Caco-2 (cell line): ENCODE results near the gene ATP6V1G3. TPM values are rescaled to one million over a fixed set of nuclear protein-coding genes. Genes with fewer than 3 reads are reported as not detected.

Source experiments
- BruUV-seq: library from RNA; stranded (reverse); fragments of 400-500 nt; replicated peaks from 2 replicates; lab custom pipeline; 2021; lab: Mats Ljungman, UMichigan
- CTCF ChIA-PET: fragments of 300-600 bp; sonication (Branson Sonifier 250); formaldehyde crosslinking; loops from one replicate; lab custom pipeline; 2022; ENCODE audit warnings: antibody characterized with exemption; lab: Charles Lee
- POLR2A ChIA-PET: fragments of 300-600 bp; sonication (Branson Sonifier 250); formaldehyde crosslinking; loops from one replicate; lab custom pipeline; 2022; ENCODE audit warnings: antibody characterized with exemption; lab: Charles Lee
- DNase-seq, 2 experiments: peaks; one replicate each; pipeline versions ENCODE4 v3.0.0 to v3.0.0-alpha.2; 2020 to 2022
- H3K27me3 ChIP-seq: replicated peaks from 2 replicates; pipeline ENCODE4 v1.6.0; 2011; ENCODE audit warnings: low read length; ENCODE audit not compliant: control insufficient read depth, insufficient read depth
- H3K36me3 ChIP-seq: 2 replicates; pipeline ENCODE4 v1.5.1; 2011; ENCODE audit warnings: low read length; ENCODE audit not compliant: control insufficient read depth, insufficient read depth
- H3K4me1 ChIP-seq: fragments of 250-450 bp; sonication (Bioruptor Pico); 2 replicates; pipeline ENCODE4 v1.5.1; 2020; ENCODE audit warnings: mild to moderate bottlenecking
- H3K4me3 ChIP-seq: 2 replicates; pipeline ENCODE4 v1.5.1; 2011; ENCODE audit warnings: low read depth, mild to moderate bottlenecking, control low read depth, low read length
- H3K9me3 ChIP-seq: fragments of 250-450 bp; sonication (Bioruptor Pico); 2 replicates; pipeline ENCODE4 v1.5.1; 2020; ENCODE audit warnings: mild to moderate bottlenecking, moderate library complexity
- H3K27ac Mint-ChIP-seq: one replicate; pipeline ENCODE4 v1.8.0; 2022; ENCODE audit warnings: mixed read lengths; ENCODE audit not compliant: unreplicated experiment
- H3K27me3 Mint-ChIP-seq: one replicate; pipeline ENCODE4 v1.8.0; 2022; ENCODE audit warnings: mixed read lengths; ENCODE audit not compliant: insufficient read depth, unreplicated experiment
- H3K36me3 Mint-ChIP-seq: one replicate; pipeline ENCODE4 v1.8.0; 2022; ENCODE audit warnings: mild to moderate bottlenecking, mixed read lengths; ENCODE audit not compliant: insufficient read depth, unreplicated experiment
- H3K4me1 Mint-ChIP-seq: one replicate; pipeline ENCODE4 v1.8.0; 2022; ENCODE audit warnings: low read depth, mixed read lengths; ENCODE audit not compliant: unreplicated experiment
- H3K4me3 Mint-ChIP-seq: one replicate; pipeline ENCODE4 v1.8.0; 2022; ENCODE audit warnings: mild to moderate bottlenecking, moderate library complexity, mixed read lengths; ENCODE audit not compliant: unreplicated experiment
- H3K9me3 Mint-ChIP-seq: one replicate; pipeline ENCODE4 v1.8.0; 2022; ENCODE audit warnings: mixed read lengths; ENCODE audit not compliant: unreplicated experiment
- CTCF ChIP-seq, 2 experiments: fragments of 200-600 bp in 1 of 2; IDR thresholded peaks; 1 replicate in 1 of 2; 2 replicates in 1 of 2; pipeline versions ENCODE4 v1.5.1 to v1.8.0; 2011 to 2022; ENCODE audit warnings: antibody characterized with exemption in 1 of 2, control low read depth in 1 of 2, inconsistent platforms in 1 of 2, low read depth in 1 of 2, low read length in 1 of 2, mild to moderate bottlenecking in 1 of 2, moderate library complexity in 1 of 2; ENCODE audit not compliant: insufficient read depth in 1 of 2, severe bottlenecking in 1 of 2, unreplicated experiment in 1 of 2
- intact Hi-C: fragments of 100-400 bp; cut with micrococcal nuclease; formaldehyde crosslinking; loops from one replicate; pipeline ENCODE4 v1.10.0; 2022; ENCODE audit not compliant: unreplicated experiment
- total RNA-seq: library from RNA; stranded (reverse); gene quantifications from 2 replicates; pipeline ENCODE4 v1.2.3, GENCODE V29; 2022

Gene ATP6V1G3
- total RNA-seq, 1 experiment from 2014 or later = 4.7 TPM

- H3K27me3 Mint-ChIP-seq = no peaks in the 10 kb centered on the region
- H3K4me3 ChIP-seq = no peak overlapping the region
- ChIA-PET POLR2A (no interaction called here), CTCF (interaction anchor here (0.7 kb wide), 1 partner anchor 110 kb away, joined by 4 read pairs; no protein-coding TSS in a partner anchor)
- H3K36me3 Mint-ChIP-seq = no peaks in the 10 kb centered on the region
- H3K4me1 ChIP-seq = 0 out of 2 replicates have a peak, but pooled peaks cover 7% of the 10 kb centered on the region
- intact Hi-C loops = no loop called here
- no peak for TF ChIP-seq CTCF (IDR thresholded peaks at IDR 0.05; ENCODE audit: insufficient read depth in 1 of 2, low read depth in 1 of 2, low read length in 1 of 2, severe bottlenecking in 1 of 2, unreplicated experiment in 1 of 2)
- no peaks in the 10 kb centered on the region for H3K4me1 Mint-ChIP-seq
- peaks cover 9% of the 10 kb centered on the region for H3K9me3 Mint-ChIP-seq
- H3K27me3 ChIP-seq = no peaks in the 10 kb centered on the region
- H3K9me3 ChIP-seq = no peaks in the 10 kb centered on the region
- BruUV-seq = no TSS peak
- no peak overlapping the region for H3K27ac Mint-ChIP-seq
- no peak overlapping the region for H3K4me3 Mint-ChIP-seq
- DNase-seq = no peak
- H3K36me3 ChIP-seq = no peaks in the 10 kb centered on the region
Observed at GRCh38 chr1:198545156-198545555, 4.7 kb upstream of the ATP6V1G3 start.

- Mint-ChIP-seq H3K36me3 (no peaks in the 10 kb centered on the region), H3K4me3 (no peak overlapping the region), H3K27ac (no peak overlapping the region), H3K27me3 (no peaks in the 10 kb centered on the region), H3K4me1 (no peaks in the 10 kb centered on the region), H3K9me3 (peaks cover 9% of the 10 kb centered on the region)
- ChIA-PET CTCF (no interaction called here), POLR2A (no interaction called here)
- TF ChIP-seq CTCF (IDR thresholded peaks at IDR 0.05; ENCODE audit: insufficient read depth in 1 of 2, low read depth in 1 of 2, low read length in 1 of 2, severe bottlenecking in 1 of 2, unreplicated experiment in 1 of 2) = no peak
- Histone ChIP-seq H3K4me3 (no peak overlapping the region), H3K4me1 (0 out of 2 replicates have a peak, but pooled peaks cover 8% of the 10 kb centered on the region), H3K27me3 (no peaks in the 10 kb centered on the region), H3K9me3 (no peaks in the 10 kb centered on the region), H3K36me3 (no peaks in the 10 kb centered on the region)
- intact Hi-C loops = no loop called here
- no peak for DNase-seq
- BruUV-seq = no TSS peak
Observed at GRCh38 chr1:198544265-198544664, 3.8 kb upstream of the ATP6V1G3 start.

- Mint-ChIP-seq H3K27me3 (no peaks in the 10 kb centered on the region), H3K4me3 (no peak overlapping the region), H3K4me1 (no peaks in the 10 kb centered on the region), H3K9me3 (peaks cover 9% of the 10 kb centered on the region), H3K36me3 (no peaks in the 10 kb centered on the region), H3K27ac (no peak overlapping the region)
- Histone ChIP-seq H3K4me3 (no peak overlapping the region), H3K9me3 (no peaks in the 10 kb centered on the region), H3K4me1 (0 out of 2 replicates have a peak, but pooled peaks cover 8% of the 10 kb centered on the region), H3K36me3 (no peaks in the 10 kb centered on the region), H3K27me3 (no peaks in the 10 kb centered on the region)
- POLR2A ChIA-PET = no interaction called here
- TF ChIP-seq CTCF (IDR thresholded peaks at IDR 0.05; ENCODE audit: insufficient read depth in 1 of 2, low read depth in 1 of 2, low read length in 1 of 2, severe bottlenecking in 1 of 2, unreplicated experiment in 1 of 2) = no peak
- DNase-seq = no peak
- CTCF ChIA-PET = no interaction called here
- BruUV-seq = no TSS peak
- intact Hi-C loops = no loop called here
Observed at GRCh38 chr1:198543670-198544260, 3.3 kb upstream of the ATP6V1G3 start.
